ENCODE results near the gene PPP2R2C.

The PPP2R2C gene

DNA sequence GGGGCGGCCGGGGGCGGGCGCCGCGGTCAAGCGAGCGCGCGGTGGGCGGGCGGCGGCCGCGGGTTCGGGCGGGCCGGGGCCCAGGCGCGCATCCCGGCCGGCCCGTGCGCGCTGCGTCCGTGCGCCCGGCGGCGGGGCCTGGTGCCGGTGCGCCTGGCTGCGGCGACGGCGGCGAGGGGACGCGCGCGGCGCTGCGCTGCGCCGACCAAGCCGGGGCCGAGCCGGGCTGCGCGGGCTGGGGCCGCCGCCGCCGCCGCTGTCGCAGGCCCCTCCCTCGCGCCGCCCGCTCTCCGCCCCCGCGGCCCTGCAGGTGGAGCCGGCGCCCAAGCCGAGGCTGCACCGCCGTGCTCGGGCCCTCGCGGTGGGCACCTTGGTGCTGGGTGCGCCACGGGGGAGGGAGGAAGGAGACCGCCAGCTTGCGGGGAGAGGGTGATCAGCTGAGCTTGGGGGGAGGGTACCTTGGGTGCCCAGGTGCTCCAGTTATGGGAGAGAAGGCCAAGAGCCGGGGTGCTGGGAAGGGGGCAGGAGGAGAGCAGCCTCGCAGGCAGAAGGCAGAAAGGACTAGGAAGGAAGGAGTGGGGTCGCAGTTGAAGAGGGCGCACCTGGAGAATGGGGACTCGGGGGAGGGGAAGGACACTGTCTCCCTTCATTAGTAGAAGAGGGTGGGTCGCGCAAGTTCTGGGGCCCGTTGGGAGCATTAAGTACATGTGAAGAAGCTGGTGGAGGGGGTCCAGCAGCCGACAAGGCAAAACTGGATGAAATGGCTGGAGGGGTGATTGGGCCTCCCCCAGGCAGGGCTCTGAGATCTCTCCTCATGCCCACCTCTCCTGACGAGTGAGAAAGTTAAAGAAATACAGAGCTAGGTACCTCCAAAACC is at the start of gene PPP2R2C:
TSS of gene PPP2R2C (minus strand) at position 228 of the 877 bp plus-strand sequence. CDS start 385 bp downstream, outside the sequence.
- H3K36me3 Mint-ChIP-seq: no peaks in the 10 kb centered on the region
- H3K9me3 Mint-ChIP-seq (ENCODE audit: low read depth): no peaks in the 10 kb centered on the region
- H3K4me1 Mint-ChIP-seq (ENCODE audit: low read depth): peaks cover 7% of the 10 kb centered on the region
- peaks cover 27% of the 10 kb centered on the region for H3K27me3 Mint-ChIP-seq
- no peak within 1 kb of the TSS for H3K27ac Mint-ChIP-seq
- peak within 1 kb of the TSS; percentile 52 for H3K4me3 Mint-ChIP-seq

DNA sequence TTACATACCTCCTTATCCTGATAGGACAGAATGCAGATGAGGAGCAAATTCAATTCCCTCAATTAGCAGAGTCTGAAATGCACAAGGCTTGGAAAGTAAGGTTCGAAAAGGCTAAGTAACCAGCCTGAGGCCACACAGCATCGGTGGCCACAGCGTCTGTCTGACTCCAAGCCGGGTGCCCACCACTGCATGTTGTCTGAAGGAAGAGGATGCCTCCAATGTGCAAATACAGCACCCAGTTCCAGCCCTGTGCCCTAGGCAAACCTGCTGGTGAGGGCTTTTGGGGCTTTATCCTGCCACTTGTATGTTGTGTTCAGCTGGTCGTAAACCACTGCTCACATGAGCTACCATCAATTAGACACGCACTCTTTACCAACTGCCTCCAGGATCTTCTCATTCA is 48.6 kb upstream of the PPP2R2C start:
- Mint-ChIP-seq H3K27ac (no peak overlapping the region), H3K36me3 (no peaks in the 10 kb centered on the region), H3K9me3 (ENCODE audit: low read depth) (no peaks in the 10 kb centered on the region), H3K4me1 (ENCODE audit: low read depth) (no peaks in the 10 kb centered on the region), H3K4me3 (no peak overlapping the region), H3K27me3 (peaks cover 3% of the 10 kb centered on the region)

DNA sequence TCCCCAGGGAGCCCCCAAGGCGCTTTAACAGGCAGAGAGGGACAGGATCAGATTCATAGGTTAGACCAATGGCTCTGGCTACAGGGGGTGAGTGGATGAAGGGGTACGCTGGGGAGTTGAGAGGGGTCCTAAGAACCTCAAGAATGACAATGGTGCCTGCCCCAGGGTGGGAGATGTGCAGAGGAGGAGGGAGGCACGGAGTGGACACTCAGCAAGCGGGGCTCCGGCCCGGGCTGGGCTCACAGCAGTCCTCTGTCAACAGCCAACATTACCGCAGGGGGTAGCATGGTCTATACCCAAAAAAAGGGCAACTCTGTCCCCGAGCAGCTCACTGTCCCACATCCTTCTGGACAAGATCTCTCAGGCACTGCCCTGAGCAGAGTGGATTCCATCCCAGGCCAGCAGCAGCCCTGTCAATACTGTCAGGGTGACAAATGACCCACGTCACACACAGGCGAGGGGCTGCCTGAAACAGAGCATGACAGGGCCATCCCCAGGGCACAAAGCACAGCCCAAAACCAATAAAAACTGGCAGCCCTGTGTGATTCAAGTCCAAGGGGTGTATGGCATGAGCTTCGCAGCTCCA is 47.7 kb upstream of the PPP2R2C start:
- Mint-ChIP-seq H3K27ac (no peak overlapping the region), H3K4me3 (no peak overlapping the region), H3K9me3 (ENCODE audit: low read depth) (no peaks in the 10 kb centered on the region), H3K36me3 (no peaks in the 10 kb centered on the region), H3K27me3 (peaks cover 3% of the 10 kb centered on the region), H3K4me1 (ENCODE audit: low read depth) (no peaks in the 10 kb centered on the region)

DNA sequence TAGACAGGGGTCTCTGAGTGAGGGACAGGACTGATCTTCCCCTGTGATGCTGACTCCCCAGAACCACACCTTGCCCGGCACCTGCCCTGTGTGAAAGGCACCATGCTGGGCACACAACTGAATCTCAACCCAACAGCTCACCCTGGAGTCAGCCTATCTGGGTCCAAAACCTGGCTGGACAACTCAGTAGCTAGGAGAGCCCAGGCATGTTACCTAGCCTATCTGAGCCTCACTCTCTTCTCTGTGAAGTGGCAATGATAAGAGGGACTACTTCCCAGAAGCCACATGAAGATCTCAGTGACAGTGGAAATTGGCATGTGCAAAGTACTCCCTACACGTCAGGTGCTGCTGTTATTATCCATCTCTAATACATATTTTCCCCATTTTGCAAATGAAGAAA is 44.8 kb upstream of the PPP2R2C start:
- peaks cover 5% of the 10 kb centered on the region for H3K9me3 Mint-ChIP-seq (ENCODE audit: low read depth)
- H3K27ac Mint-ChIP-seq: no peak overlapping the region
- H3K27me3 Mint-ChIP-seq: peaks cover 3% of the 10 kb centered on the region
- no peak overlapping the region for H3K4me3 Mint-ChIP-seq
- H3K4me1 Mint-ChIP-seq (ENCODE audit: low read depth): no peaks in the 10 kb centered on the region
- no peaks in the 10 kb centered on the region for H3K36me3 Mint-ChIP-seq

DNA sequence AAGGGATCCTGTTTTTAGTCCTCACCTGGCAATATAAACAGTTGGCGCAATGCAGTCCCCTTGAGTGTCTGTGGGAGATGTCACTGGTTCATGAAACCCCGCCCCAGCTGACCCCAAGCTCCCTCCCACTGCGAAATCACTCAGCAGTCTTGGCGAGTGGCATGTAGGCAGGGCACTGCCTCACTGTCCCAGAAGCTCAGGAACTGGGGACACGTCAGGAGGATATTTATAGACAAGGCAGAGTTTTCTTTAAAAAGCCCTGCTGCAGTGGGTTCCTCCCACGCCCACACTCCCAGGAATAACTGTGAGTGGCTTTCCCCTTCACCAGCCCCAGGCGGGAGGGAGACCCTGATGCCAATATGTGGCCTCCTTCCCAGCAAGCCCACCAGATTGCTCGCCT is 44.3 kb upstream of the PPP2R2C start:
- H3K9me3 Mint-ChIP-seq (ENCODE audit: low read depth): peaks cover 5% of the 10 kb centered on the region
- no peak overlapping the region for H3K4me3 Mint-ChIP-seq
- H3K4me1 Mint-ChIP-seq (ENCODE audit: low read depth): no peaks in the 10 kb centered on the region
- H3K36me3 Mint-ChIP-seq: no peaks in the 10 kb centered on the region
- peaks cover 3% of the 10 kb centered on the region for H3K27me3 Mint-ChIP-seq
- no peak overlapping the region for H3K27ac Mint-ChIP-seq

DNA sequence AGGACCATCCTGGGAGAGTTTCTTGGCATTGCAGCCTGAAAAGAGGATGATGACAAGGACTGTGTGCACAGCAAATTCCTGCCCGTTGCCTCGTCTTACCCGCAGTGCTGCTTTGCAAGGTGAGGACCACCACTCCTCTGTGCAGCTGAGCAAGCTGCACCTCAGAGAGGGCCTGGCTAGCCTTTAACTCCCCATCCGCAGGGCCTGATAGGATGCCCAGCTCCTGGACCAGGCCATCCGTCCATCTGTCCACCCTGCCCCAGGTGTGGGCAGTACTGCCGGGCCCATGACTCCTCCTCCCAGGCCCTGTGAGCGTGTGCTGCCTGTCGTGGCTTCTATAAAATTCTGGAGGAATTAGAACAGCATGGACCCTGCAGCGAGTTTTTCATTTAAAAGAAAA is 43.9 kb upstream of the PPP2R2C start:
- Mint-ChIP-seq H3K9me3 (ENCODE audit: low read depth) (peaks cover 5% of the 10 kb centered on the region), H3K27ac (no peak overlapping the region), H3K27me3 (peaks cover 3% of the 10 kb centered on the region), H3K4me3 (no peak overlapping the region), H3K4me1 (ENCODE audit: low read depth) (no peaks in the 10 kb centered on the region), H3K36me3 (no peaks in the 10 kb centered on the region)

DNA sequence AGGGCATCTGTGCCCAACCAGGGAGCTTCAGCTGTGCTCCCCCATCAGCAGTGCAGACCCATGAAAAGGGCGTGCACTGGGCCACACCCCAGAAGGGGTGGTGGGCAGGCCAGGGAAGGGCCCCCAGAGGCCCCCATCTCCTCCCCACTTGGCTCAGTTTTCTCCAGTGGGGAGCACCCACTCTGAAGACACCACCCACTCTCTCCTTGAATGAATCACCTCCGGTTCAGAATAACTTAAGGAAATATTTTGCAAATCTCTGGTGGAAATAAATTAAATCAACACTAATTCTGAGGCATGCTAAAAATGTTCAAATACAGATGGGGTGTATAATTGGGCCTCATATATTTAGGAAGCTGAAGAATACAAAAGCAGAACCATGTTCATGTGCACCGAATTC is 41.3 kb upstream of the PPP2R2C start:
- Mint-ChIP-seq H3K27ac (no peak overlapping the region), H3K27me3 (peaks cover 3% of the 10 kb centered on the region), H3K4me3 (no peak overlapping the region), H3K4me1 (ENCODE audit: low read depth) (no peaks in the 10 kb centered on the region), H3K9me3 (ENCODE audit: low read depth) (peaks cover 5% of the 10 kb centered on the region), H3K36me3 (no peaks in the 10 kb centered on the region)

DNA sequence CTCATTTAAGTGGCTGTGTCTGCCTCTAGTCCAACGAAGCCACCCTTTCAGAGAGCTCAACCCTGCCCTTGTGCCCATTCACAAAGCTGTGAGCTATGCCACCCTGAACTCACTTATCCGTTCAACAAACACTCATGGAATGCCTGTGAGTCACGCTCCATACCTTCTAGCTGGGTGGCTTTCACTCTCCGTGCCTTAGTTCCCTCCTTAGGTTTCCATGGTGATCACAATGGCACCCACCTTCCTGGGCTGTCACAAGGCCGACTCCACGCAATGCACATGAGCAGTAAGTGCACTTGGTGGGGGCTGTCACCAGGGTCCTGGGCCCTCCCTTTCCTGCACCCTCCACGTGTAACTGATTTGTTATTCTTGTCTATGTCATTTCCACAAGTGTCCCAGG is 37.2 kb upstream of the PPP2R2C start:
- Mint-ChIP-seq H3K27ac (no peak overlapping the region), H3K9me3 (ENCODE audit: low read depth) (peaks cover 9% of the 10 kb centered on the region), H3K4me1 (ENCODE audit: low read depth) (no peaks in the 10 kb centered on the region), H3K4me3 (no peak overlapping the region), H3K36me3 (peaks cover 2% of the 10 kb centered on the region), H3K27me3 (peaks cover 1% of the 10 kb centered on the region)

DNA sequence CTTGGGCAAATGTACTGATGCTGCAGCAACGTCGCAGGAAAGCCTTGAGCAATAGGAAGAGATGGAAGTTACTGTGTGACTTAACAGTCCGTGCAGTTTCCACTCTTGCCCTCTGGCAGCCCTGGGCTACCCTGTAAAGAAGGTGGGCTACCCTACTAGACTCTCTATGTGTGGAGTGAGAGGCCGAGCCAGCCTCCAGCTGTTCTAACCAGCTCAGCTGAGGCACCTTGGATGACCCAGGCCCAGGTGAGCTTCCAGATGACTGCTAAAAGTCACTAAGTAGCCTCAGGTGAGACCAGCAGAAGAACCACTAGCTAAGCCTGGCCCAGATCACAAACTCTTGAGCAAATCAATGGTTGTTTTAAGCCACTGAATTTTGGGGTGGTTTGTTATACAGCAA is 34.9 kb upstream of the PPP2R2C start:
- Mint-ChIP-seq H3K9me3 (ENCODE audit: low read depth) (peaks cover 19% of the 10 kb centered on the region), H3K36me3 (peaks cover 2% of the 10 kb centered on the region), H3K27me3 (peaks cover 1% of the 10 kb centered on the region), H3K27ac (no peak overlapping the region), H3K4me3 (no peak overlapping the region), H3K4me1 (ENCODE audit: low read depth) (no peaks in the 10 kb centered on the region)

DNA sequence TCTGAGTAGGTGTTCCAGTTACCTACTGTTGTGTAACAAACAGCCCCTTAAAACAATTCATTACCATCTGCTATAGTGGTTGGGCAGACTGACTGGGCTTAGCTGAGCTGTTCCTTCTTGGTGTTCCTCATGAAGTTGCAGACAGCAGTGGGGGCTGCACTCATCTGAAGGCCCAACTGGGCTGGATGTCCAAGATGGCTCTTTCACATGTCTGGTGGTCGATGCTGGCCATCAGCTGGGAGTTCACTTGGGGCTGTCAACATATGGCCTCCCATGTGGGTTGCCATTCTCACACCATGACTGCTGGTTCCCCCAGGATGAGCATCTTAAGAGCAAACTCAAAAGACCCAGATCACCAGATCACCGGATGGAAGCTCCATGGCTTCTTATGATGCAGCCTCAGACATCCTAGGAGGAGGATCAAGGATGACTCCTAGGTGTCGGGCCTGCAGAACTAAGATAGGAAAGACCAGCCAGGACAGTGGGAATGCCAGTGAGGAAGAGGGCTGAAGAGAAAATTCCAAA is 34.3 kb upstream of the PPP2R2C start:
- no peak overlapping the region for H3K27ac Mint-ChIP-seq
- H3K36me3 Mint-ChIP-seq: peaks cover 2% of the 10 kb centered on the region
- H3K9me3 Mint-ChIP-seq (ENCODE audit: low read depth): peaks cover 19% of the 10 kb centered on the region
- H3K4me3 Mint-ChIP-seq: no peak overlapping the region
- peaks cover 2% of the 10 kb centered on the region for H3K27me3 Mint-ChIP-seq
- no peaks in the 10 kb centered on the region for H3K4me1 Mint-ChIP-seq (ENCODE audit: low read depth)

DNA sequence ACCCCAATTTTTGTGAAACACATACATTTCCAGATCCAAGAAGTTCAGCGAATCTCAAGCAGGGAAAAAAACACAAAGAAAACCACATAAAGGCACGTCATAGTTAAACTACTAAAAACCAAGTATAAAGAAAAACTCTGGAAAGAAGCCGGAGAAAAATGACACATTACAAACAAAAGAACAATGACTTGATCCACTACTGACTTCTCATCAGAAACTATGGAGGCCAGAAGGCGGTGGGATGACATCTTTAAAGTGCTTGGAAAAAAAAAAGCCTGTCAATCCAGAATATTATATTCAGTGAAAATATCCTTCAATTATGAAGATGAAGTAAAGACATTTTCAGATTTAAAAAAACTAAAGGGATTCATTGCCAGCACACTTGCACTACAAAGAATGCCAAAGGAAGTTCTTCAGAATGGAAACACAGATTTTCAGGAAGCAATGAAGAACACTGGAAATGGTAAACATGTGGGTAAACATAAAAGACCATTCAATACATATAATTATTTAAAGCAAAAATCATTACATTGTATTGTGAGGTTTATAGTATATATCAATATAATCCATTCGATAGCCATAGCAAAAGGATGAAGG is 32.6 kb upstream of the PPP2R2C start:
- H3K36me3 Mint-ChIP-seq: peaks cover 2% of the 10 kb centered on the region
- H3K27ac Mint-ChIP-seq: no peak overlapping the region
- H3K4me3 Mint-ChIP-seq: no peak overlapping the region
- no peaks in the 10 kb centered on the region for H3K4me1 Mint-ChIP-seq (ENCODE audit: low read depth)
- H3K9me3 Mint-ChIP-seq (ENCODE audit: low read depth): peaks cover 19% of the 10 kb centered on the region
- H3K27me3 Mint-ChIP-seq: peaks cover 5% of the 10 kb centered on the region

DNA sequence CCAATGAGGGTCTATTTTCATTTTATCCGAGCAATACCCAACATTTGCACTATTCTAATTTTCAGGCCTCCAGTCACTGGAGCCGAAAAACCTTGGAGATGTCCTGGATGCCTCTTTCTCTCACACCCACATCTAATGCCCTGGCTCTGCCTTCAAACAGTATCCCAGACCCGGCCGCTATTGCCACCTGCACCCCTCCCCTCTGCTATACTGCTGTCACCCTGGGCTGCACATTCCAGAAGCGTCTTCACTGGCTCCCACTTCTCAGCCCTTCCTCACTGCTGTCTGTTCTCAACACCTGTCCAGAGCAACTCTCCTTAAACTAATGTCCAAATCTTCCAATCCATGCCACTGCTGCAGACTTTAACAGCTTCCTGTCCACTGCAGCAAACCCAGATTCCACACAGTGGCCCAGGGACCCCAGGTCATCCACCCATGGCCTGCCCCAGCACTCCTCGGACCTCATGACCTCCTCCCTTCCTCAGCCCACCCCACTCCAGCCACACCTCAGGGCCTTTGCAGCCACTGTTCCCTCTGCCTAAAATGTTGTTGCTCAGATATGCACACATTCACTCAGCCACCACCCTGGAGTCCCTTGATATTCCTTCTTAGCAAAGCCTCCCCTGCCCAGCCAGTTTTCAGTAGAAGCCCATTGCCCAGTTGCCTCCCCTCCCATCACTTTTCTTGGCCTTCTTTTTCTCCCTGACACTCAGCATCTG is 30.5 kb upstream of the PPP2R2C start:
- no peaks in the 10 kb centered on the region for H3K4me1 Mint-ChIP-seq (ENCODE audit: low read depth)
- H3K4me3 Mint-ChIP-seq: no peak overlapping the region
- H3K36me3 Mint-ChIP-seq: peaks cover 2% of the 10 kb centered on the region
- peaks cover 8% of the 10 kb centered on the region for H3K27me3 Mint-ChIP-seq
- H3K27ac Mint-ChIP-seq: no peak overlapping the region
- peaks cover 19% of the 10 kb centered on the region for H3K9me3 Mint-ChIP-seq (ENCODE audit: low read depth)

DNA sequence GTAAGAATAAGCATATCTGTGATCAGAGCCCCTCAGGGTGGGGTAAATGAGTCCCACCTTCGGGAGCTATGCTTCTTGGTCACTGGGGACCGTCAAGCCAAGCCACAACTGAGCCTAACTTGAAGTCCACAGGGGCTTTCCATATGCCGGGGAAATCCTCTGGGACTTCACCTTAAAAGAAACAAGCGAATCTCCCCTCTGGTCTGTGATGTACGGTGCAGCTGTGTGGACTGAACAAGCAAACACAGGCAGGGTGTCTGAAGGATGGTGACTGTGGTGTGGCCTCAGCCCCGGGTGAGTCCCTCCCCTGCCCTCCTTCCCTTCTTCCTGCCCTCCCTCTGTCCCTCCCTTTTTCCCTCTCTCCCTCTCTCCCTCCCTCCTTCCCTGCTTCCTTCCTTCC is 29.7 kb upstream of the PPP2R2C start:
- Mint-ChIP-seq H3K36me3 (peaks cover 2% of the 10 kb centered on the region), H3K9me3 (ENCODE audit: low read depth) (peaks cover 19% of the 10 kb centered on the region), H3K27ac (no peak overlapping the region), H3K4me3 (no peak overlapping the region), H3K27me3 (peaks cover 8% of the 10 kb centered on the region), H3K4me1 (ENCODE audit: low read depth) (no peaks in the 10 kb centered on the region)

DNA sequence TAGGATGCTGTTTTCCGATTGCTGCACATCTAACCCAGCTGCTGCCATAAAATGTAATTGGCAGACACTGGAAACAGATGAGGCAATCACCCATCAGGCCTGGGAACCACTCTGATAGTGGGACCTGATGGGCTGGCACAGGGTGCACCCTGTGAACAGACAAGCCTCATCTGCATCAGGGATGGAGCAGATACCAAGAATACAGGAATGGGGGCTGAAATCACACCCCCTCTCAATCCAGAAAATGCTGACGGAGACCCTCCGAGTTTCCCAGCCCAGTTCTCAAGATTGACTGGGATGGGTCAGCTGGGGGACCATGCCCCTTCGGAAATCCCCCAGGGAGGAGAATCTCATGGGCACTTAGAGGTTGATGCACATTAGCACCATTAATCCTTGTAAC is 28.8 kb upstream of the PPP2R2C start:
- H3K9me3 Mint-ChIP-seq (ENCODE audit: low read depth): peaks cover 19% of the 10 kb centered on the region
- H3K4me3 Mint-ChIP-seq: no peak overlapping the region
- H3K4me1 Mint-ChIP-seq (ENCODE audit: low read depth): no peaks in the 10 kb centered on the region
- no peak overlapping the region for H3K27ac Mint-ChIP-seq
- H3K27me3 Mint-ChIP-seq: peaks cover 6% of the 10 kb centered on the region
- H3K36me3 Mint-ChIP-seq: peaks cover 2% of the 10 kb centered on the region

Measured in activated naive CD8-positive, alpha-beta T cell (primary cell).